NCI-H69 (cell line): Measurements from ENCODE around the gene TINAG.

Experiments used
- DNase-seq: peaks from one replicate; lab custom pipeline; 2025; lab: John Stamatoyannopoulos, UW

TINAG gene

DNA sequence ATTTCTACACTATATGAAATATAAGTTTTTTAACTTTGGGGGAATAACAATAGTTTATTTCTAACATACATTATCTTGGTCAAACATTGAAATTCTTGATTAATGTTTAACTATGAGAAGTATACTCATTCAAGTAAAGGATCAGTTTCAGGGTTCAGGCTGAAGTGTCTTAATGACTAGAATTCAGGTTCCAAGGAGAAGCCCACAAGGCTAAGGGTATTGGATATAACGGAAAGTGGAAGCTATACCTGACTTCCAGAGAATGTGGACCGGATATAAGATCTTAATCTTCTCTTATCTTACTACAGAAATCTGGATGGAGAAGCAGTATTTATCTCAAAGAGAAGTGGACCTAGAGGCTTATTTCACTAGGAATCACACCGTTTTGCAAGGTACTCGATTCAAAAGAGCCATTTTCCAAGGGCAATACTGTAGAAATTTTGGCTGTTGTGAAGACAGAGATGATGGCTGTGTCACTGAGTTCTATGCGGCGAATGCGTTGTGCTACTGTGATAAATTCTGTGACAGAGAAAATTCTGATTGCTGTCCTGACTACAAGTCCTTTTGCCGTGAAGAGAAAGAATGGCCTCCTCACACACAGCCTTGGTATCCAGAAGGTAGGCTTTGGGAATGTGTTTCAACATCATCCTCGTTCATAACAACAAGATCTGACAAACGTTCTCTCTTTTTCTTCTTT, at the start of gene TINAG:
TINAG (plus strand) TSS at position 153 of the 697 bp plus-strand sequence; CDS start at position 263, 110 bp downstream.
- no peak for DNase-seq

DNA sequence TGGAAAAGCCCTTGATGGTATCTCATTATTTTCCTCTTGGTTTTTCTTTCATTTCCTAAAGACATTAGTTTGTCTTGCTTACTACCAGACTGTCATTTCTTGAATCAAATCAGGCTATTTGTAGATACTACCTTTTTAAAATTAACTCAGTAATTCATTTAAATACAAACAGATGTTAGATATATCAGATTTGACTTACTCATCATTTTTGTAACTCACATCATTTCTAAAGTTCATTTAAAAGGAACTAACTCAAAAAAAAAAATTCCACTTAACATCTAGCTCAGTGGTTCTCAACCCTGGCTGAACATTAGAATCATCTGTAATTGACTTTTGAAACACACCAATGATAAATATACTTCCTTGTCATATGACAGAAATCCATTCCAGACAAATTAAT, 48.2 kb upstream of the TINAG start:
- DNase-seq, result no peak

GRCh38 chr6:54262499-54262898, 45.7 kb upstream of the TINAG start:
- DNase-seq, result no peak

GRCh38 chr6:54262971-54263370, 45.3 kb upstream of the TINAG start:
- no peak for DNase-seq

GRCh38 chr6:54264581-54265272, 43.5 kb upstream of the TINAG start:
- DNase-seq, result no peak

- DNase-seq, result no peak
These were observed 41.8 kb upstream of the TINAG start for GRCh38 chr6:54266400-54266923.

GRCh38 chr6:54267798-54268197, 40.4 kb upstream of the TINAG start:
- DNase-seq, result peak; percentile 74

- DNase-seq, result no peak
These were observed 34.9 kb upstream of the TINAG start for GRCh38 chr6:54273214-54273820.

GRCh38 chr6:54274383-54274782, 33.9 kb upstream of the TINAG start:
- DNase-seq, result no peak

DNA sequence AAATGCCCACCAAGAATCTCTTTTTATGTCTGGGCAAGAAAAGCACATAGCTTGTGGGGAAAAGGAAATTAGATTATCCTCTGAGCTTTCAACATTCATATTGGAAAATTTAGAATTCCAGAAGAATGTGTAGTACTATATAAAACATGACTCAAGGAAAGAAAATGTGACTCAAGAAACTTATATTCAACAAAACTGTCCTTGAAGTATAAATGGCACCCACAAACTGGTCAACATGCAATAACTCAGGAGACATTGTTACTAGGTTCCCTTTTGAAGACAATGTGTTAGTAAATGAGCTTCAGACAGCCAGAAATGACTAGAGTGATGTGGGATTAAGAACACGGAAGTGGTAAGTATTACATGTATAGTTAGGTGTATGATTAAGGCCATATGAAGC, 26.1 kb upstream of the TINAG start:
- DNase-seq, result no peak

DNA sequence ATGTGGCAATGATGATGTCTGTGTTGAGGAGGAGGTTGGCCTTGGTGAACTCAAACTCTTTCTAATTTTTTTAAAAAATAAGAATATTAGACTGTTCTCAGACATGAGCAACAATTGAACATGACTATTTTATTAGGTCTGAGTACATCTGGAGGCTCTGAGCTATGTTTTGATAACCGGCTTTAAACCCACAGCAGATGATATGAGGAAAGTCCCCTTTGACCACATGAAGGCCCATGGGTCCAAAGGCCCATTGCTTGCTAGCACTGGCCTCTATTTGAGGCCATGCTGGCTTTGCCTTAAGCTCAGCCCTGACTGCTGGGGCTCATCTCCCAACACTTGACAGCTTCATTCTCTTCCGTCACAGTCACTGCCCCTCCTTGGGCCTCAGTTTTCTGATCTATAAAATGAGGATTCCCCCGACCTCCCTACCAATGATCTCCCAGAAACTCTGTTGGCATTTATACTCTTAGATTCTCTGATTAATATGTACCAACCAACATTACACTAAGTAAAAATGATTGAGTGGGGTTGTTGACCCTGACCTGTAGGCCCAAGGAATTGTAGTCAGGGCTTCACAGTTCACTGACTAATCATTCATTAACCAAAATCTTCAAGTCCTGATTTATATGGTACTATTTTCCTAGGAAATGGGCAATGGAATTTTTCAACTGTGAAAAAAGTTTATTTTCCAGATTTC, 23.9 kb upstream of the TINAG start:
- DNase-seq, result no peak

GRCh38 chr6:54285595-54285994, 22.6 kb upstream of the TINAG start:
- no peak for DNase-seq

DNA sequence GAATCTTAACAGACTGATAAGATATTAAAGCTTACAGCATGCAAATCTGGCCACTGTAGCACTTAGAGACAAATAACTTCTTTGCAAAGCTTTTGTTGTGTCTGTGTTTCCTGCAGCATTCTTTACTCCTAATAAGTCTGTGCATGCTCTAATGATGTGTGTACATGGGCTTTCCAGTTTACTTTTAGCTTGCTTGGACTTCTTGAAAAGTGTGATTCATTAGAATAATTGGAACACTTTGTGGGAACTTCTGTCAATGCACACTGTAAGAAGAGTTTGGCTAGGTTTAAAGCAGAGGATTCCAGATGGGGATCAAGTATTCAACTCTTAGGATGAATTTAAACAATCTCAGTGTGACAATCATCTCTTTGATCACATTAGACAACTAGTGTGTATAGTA, 22.1 kb upstream of the TINAG start:
- DNase-seq, result no peak

DNA sequence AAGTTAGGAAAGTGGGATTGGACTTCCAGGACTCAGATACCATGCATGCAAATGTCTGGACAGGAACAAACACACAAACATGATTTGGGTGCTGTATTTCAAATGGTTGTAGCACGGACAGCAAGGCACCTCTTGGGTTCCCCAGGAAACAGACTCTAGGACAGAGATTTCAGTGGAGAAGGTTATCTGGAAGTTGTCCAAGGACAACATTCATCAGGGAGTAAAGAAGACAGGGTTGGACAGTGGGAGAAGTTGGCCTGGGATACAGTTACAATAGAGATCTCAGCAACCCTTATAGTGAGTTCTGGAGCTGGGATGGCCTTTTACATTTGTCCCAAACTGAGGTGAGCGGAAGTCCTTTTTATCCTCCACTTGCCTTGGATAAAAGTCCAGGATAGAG, 19.8 kb upstream of the TINAG start:
- DNase-seq, result no peak

GRCh38 chr6:54289426-54289825, 18.8 kb upstream of the TINAG start:
- DNase-seq, result no peak

GRCh38 chr6:54291146-54291545, 17.1 kb upstream of the TINAG start:
- no peak for DNase-seq

DNA sequence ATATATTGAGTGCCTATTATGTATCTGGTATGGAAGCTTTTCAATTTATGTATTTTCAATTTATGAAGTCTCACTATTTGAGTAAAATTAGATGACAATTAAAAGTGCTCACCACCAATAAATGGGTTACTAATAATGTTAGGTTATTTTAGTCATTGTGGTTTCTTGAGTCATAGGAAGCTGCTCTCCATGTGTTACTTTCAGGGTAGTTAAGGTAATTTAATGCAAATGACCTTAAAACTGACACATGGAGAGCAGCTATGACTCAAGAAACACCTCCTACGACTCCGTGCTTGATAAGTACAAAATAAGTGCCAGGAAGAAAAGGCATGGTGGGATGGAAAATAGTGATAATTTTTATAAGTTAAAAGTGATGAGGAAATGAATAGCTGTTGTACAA, 16.5 kb upstream of the TINAG start:
- no peak for DNase-seq

DNA sequence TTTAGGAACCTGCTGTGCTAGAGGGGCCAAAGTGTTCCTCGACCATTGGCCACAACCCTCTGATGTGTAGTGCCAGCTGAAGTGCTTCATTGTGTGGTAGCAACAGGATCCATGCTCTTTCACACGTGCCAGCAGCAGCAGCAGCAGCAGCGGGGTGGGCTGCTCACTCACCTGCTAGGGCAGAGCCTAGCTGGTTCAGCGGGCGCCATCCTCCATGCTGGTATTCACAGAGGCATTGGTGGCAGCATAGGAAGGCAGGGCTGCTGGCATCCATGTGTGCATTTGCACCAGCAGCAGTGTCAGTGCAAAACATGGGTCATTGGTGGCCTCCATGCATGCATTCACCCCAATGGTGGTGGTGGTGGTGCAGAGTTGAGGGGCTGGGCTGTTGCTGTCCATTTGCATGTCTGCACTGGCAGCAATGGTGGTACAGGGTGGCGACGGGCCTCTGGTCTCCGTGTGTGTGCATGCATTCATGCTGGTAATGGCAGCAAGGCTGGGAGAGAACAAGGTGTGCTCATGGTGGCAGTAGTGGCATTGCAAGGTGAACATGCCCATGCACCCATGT, 13.2 kb upstream of the TINAG start:
- no peak for DNase-seq

- no peak for DNase-seq
These were observed 8.5 kb upstream of the TINAG start for GRCh38 chr6:54299542-54300269.

GRCh38 chr6:54301770-54302169, 6.5 kb upstream of the TINAG start:
- DNase-seq, result no peak

DNA sequence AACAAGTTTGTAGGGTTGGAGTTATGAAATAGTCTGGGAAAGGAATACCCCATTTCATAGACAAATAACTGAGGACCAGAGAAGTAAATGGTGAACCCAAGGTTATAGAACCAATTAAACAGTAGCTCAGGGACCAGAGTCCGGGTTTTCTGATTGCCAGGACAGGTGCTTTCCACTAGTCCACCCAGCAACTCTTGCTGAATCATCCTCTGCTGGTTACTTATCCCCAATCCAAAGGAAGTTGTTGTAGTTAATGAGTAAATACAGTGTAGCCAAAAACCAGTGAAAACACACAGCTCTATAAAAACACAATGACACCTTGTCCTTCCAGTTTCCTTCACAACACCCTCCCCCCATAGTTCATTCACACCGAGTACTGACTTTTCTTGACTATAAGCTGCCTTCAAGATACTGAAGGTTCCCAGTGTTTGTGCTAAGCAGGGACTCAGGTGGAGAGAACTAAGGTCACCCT, 766 bp upstream of the TINAG start:
- no peak for DNase-seq
